ENCODE data around the gene CHD9. TPM values are rescaled to one million over a fixed set of nuclear protein-coding genes. Genes with fewer than 3 reads are reported as not detected.

CHD9 gene
- polyA plus RNA-seq, 1 donor from 2014 or later: 69.3 TPM

- no peaks in the 10 kb centered on the region for H3K27me3 ChIP-seq (ENCODE audit: insufficient read depth, low read depth, low read length)
- H3K9me2 ChIP-seq (ENCODE audit: insufficient read depth, low read length): no peaks in the 10 kb centered on the region
- no peaks in the 10 kb centered on the region for H4K20me1 ChIP-seq (ENCODE audit: insufficient read depth)
- no peaks in the 10 kb centered on the region for H3K36me3 ChIP-seq (ENCODE audit: insufficient read depth, low read length)
- no peak overlapping the region for H3K4me2 ChIP-seq (ENCODE audit: low read length)
- TF ChIP-seq EP300 (conservative IDR thresholded peaks at IDR 0.05; ENCODE audit: poor library complexity, severe bottlenecking) (no peak), REST (IDR thresholded peaks at IDR 0.05; ENCODE audit: borderline replicate concordance) (no peak), SMC3 (conservative IDR thresholded peaks at IDR 0.05; ENCODE audit: poor library complexity) (no peak), MXI1 (conservative IDR thresholded peaks at IDR 0.05; ENCODE audit: poor library complexity, severe bottlenecking) (no peak), RAD21 (conservative IDR thresholded peaks at IDR 0.05) (no peak), CTCF (IDR thresholded peaks at IDR 0.05; ENCODE audit: poor library complexity, severe bottlenecking) (no peak), EZH2 (IDR thresholded peaks at IDR 0.05; ENCODE audit: borderline replicate concordance, insufficient read depth, low read length, poor library complexity, severe bottlenecking) (no peak), POLR2AphosphoS5 (IDR thresholded peaks at IDR 0.05) (no peak), TAF1 (IDR thresholded peaks at IDR 0.05; ENCODE audit: low read depth) (no peak)
- H3K9ac ChIP-seq (ENCODE audit: low read length): no peak overlapping the region
- no peaks in the 10 kb centered on the region for H3K9me3 ChIP-seq (ENCODE audit: low read length)
- H2AFZ ChIP-seq (ENCODE audit: low read depth, low read length): no peak overlapping the region
- no peaks in the 10 kb centered on the region for H3K79me2 ChIP-seq (replicated peaks; ENCODE audit: insufficient read depth, low read length)
- H3K27ac ChIP-seq (ENCODE audit: low read length): no peak overlapping the region
- no peaks in the 10 kb centered on the region for H3F3A ChIP-seq (ENCODE audit: insufficient read depth, low read length, poor library complexity, severe bottlenecking)
- H3K4me3 ChIP-seq (ENCODE audit: low read length): no peak overlapping the region
These were observed 27.1 kb downstream of the CHD9 start for GRCh38 chr16:53081686-53082407.

- no peak overlapping the region for H3K4me3 ChIP-seq (ENCODE audit: low read length)
- TF ChIP-seq TAF1 (IDR thresholded peaks at IDR 0.05; ENCODE audit: low read depth) (no peak), REST (IDR thresholded peaks at IDR 0.05; ENCODE audit: borderline replicate concordance) (no peak), CTCF (IDR thresholded peaks at IDR 0.05; ENCODE audit: poor library complexity, severe bottlenecking) (no peak), EP300 (conservative IDR thresholded peaks at IDR 0.05; ENCODE audit: poor library complexity, severe bottlenecking) (no peak), MXI1 (conservative IDR thresholded peaks at IDR 0.05; ENCODE audit: poor library complexity, severe bottlenecking) (no peak), EZH2 (IDR thresholded peaks at IDR 0.05; ENCODE audit: borderline replicate concordance, insufficient read depth, low read length, poor library complexity, severe bottlenecking) (no peak), SMC3 (conservative IDR thresholded peaks at IDR 0.05; ENCODE audit: poor library complexity) (no peak), POLR2AphosphoS5 (IDR thresholded peaks at IDR 0.05) (no peak), RAD21 (conservative IDR thresholded peaks at IDR 0.05) (no peak)
- no peaks in the 10 kb centered on the region for H4K20me1 ChIP-seq (ENCODE audit: insufficient read depth)
- H3K4me2 ChIP-seq (ENCODE audit: low read length): no peak overlapping the region
- no peak overlapping the region for H3K27ac ChIP-seq (ENCODE audit: low read length)
- H3K79me2 ChIP-seq (replicated peaks; ENCODE audit: insufficient read depth, low read length): no peaks in the 10 kb centered on the region
- H3K9me2 ChIP-seq (ENCODE audit: insufficient read depth, low read length): no peaks in the 10 kb centered on the region
- H3K9me3 ChIP-seq (ENCODE audit: low read length): no peaks in the 10 kb centered on the region
- no peaks in the 10 kb centered on the region for H3K27me3 ChIP-seq (ENCODE audit: insufficient read depth, low read depth, low read length)
- no peak overlapping the region for H2AFZ ChIP-seq (ENCODE audit: low read depth, low read length)
- no peaks in the 10 kb centered on the region for H3F3A ChIP-seq (ENCODE audit: insufficient read depth, low read length, poor library complexity, severe bottlenecking)
- no peaks in the 10 kb centered on the region for H3K36me3 ChIP-seq (ENCODE audit: insufficient read depth, low read length)
- H3K9ac ChIP-seq (ENCODE audit: low read length): no peak overlapping the region
These were observed 27.7 kb downstream of the CHD9 start for GRCh38 chr16:53082509-53082908.

Data from neural cell (in vitro differentiated cells).